Neuronal stem cell (in vitro differentiated cells): ENCODE data around the gene PRDX2.

Experiments used
- DNase-seq: peaks from one replicate; pipeline ENCODE4 v3.0.0-alpha.2; 2013; ENCODE audit warnings: low spot score
- H2AFZ ChIP-seq: one replicate; pipeline ENCODE4 v1.6.1; 2013; ENCODE audit warnings: mild to moderate bottlenecking, low read length, inconsistent platforms
- H2AK5ac ChIP-seq: 2 replicates; pipeline ENCODE4 v1.6.1; 2013; ENCODE audit warnings: low read depth, mild to moderate bottlenecking, inconsistent platforms, low read length, moderate library complexity, mixed read lengths
- H2BK120ac ChIP-seq: 2 replicates; pipeline ENCODE4 v1.6.1; 2013; ENCODE audit warnings: low read depth, mild to moderate bottlenecking, inconsistent platforms, low read length, moderate library complexity, mixed read lengths
- H2BK12ac ChIP-seq: one replicate; pipeline ENCODE4 v1.6.1; 2013; ENCODE audit warnings: low read length, inconsistent platforms
- H2BK15ac ChIP-seq: 2 replicates; pipeline ENCODE4 v1.6.1; 2013; ENCODE audit warnings: mild to moderate bottlenecking, low read length, inconsistent platforms, mixed read lengths
- H2BK5ac ChIP-seq: one replicate; pipeline ENCODE4 v1.6.1; 2013; ENCODE audit warnings: inconsistent platforms, mild to moderate bottlenecking, low read length, moderate library complexity
- H3K14ac ChIP-seq: one replicate; pipeline ENCODE4 v1.6.1; 2013; ENCODE audit warnings: low read length, inconsistent platforms
- H3K18ac ChIP-seq: 2 replicates; pipeline ENCODE4 v1.6.1; 2013; ENCODE audit warnings: low read length, inconsistent platforms
- H3K23ac ChIP-seq: 2 replicates; pipeline ENCODE4 v1.6.1; 2013; ENCODE audit warnings: low read depth, mild to moderate bottlenecking, mixed read lengths, low read length, inconsistent platforms; ENCODE audit not compliant: poor library complexity
- H3K27ac ChIP-seq: replicated peaks from 3 replicates; pipeline ENCODE4 v1.5.1; 2013; ENCODE audit warnings: low read length, inconsistent platforms
- H3K27me3 ChIP-seq, 3 experiments: 2 replicates each; pipeline ENCODE4 v1.6.1; 2013; ENCODE audit warnings: low read length in 3 of 3, mild to moderate bottlenecking in 2 of 3, inconsistent platforms in 1 of 3, low read depth in 1 of 3, mixed read lengths in 1 of 3, moderate library complexity in 1 of 3; ENCODE audit not compliant: control insufficient read depth in 3 of 3, insufficient read depth in 3 of 3
- H3K36me3 ChIP-seq, 2 donors: replicated peaks in 1 of 2; 2 replicates each; pipeline ENCODE4 v1.6.1; 2013; ENCODE audit warnings: low read length in 2 of 2; ENCODE audit not compliant: control insufficient read depth in 2 of 2, insufficient read depth in 2 of 2
- H3K4ac ChIP-seq: 2 replicates; pipeline ENCODE4 v1.6.1; 2013; ENCODE audit warnings: inconsistent platforms, mild to moderate bottlenecking, low read length, moderate library complexity
- H3K4me1 ChIP-seq, 2 donors: 1 replicate in 1 of 2; 2 replicates in 1 of 2; pipeline ENCODE4 v1.6.1; 2013; ENCODE audit warnings: low read length in 2 of 2, low read depth in 1 of 2; ENCODE audit not compliant: control insufficient read depth in 2 of 2, insufficient read depth in 1 of 2
- H3K4me2 ChIP-seq: one replicate; pipeline ENCODE4 v1.6.1; 2013; ENCODE audit warnings: mild to moderate bottlenecking, low read length, inconsistent platforms; ENCODE audit not compliant: insufficient read depth, poor library complexity, severe bottlenecking
- H3K4me3 ChIP-seq, 2 donors: 2 replicates each; pipeline ENCODE4 v1.5.1; 2013; ENCODE audit warnings: low read length in 2 of 2, mild to moderate bottlenecking in 2 of 2, inconsistent platforms in 1 of 2, moderate library complexity in 1 of 2
- H3K79me1 ChIP-seq: one replicate; pipeline ENCODE4 v1.6.1; 2013; ENCODE audit warnings: low read depth, mild to moderate bottlenecking, inconsistent platforms, low read length, moderate library complexity
- H3K9ac ChIP-seq: one replicate; pipeline ENCODE4 v1.6.1; 2013; ENCODE audit warnings: mild to moderate bottlenecking, low read depth, low read length, inconsistent platforms; ENCODE audit not compliant: poor library complexity
- H3K9me3 ChIP-seq, 2 donors: replicated peaks in 1 of 2; 2 replicates each; pipeline versions ENCODE3 to v1.6.1; 2013; ENCODE audit warnings: low read length in 2 of 2, mild to moderate bottlenecking in 2 of 2, inconsistent platforms in 1 of 2, low read depth in 1 of 2, mixed read lengths in 1 of 2, moderate library complexity in 1 of 2; ENCODE audit not compliant: control insufficient read depth in 2 of 2, insufficient read depth in 1 of 2
- H4K8ac ChIP-seq: one replicate; pipeline ENCODE4 v1.6.1; 2013; ENCODE audit warnings: low read depth, mild to moderate bottlenecking, inconsistent platforms, low read length, moderate library complexity
- H4K91ac ChIP-seq: one replicate; pipeline ENCODE4 v1.6.1; 2013; ENCODE audit warnings: low read length, low read depth, mild to moderate bottlenecking, inconsistent platforms; ENCODE audit not compliant: poor library complexity
- WGBS, 2 donors: extraction: QIAGEN DNeasy Blood & Tissue Kit; methylation state at CpG; one replicate each; pipeline ENCODE4 v1.1.7; 2013; ENCODE audit warnings: missing lambda C conversion rate in 2 of 2, mixed read lengths in 1 of 2; ENCODE audit not compliant: insufficient read length in 2 of 2, insufficient replicate concordance in 1 of 2; ENCODE audit errors: extremely low coverage in 2 of 2; 5-methylcytosine and 5-hydroxymethylcytosine counted together

Gene PRDX2

DNA sequence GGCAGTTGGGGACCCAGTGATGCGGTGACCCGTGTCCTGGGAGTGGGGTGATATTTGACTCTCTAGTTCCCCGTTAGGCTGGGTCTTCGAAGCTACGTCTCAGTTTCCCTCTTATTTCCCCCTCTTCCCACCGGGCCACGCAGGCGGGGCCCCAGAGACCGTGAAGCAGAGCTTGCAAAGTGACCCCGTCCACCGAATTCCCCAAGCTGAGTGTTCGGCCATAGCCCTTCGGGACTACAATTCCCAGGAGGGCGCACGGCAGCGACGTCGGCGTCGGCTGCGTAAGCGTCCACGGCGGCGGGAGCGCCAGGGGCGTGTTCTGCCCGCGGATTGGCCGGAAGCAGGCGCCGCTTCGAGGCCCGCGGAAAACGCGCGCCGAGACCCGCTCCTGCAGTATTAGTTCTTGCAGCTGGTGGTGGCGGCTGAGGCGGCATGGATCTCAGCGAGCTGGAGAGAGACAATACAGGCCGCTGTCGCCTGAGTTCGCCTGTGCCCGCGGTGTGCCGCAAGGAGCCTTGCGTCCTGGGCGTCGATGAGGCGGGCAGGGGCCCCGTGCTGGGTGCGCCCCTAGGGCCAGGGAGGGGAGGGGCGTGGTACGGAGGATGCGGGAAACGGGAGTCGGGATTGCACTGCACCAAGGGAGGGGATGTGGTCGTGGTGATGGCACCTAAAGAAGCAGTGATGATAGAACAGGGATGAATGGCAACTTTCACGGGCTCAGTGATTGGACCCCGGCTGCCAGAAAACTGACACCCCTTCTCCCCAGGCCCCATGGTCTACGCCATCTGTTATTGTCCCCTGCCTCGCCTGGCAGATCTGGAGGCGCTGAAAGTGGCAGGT is 4.9 kb upstream of the PRDX2 start, which contains the start of gene RNASEH2A:
RNASEH2A (plus strand) TSS at position 343 of the 840 bp plus-strand sequence; CDS start at position 433, 90 bp downstream.
- H3K9ac ChIP-seq, result peak within 1 kb of the TSS; percentile 98
- no peak within 1 kb of the TSS for H3K4ac ChIP-seq
- peak within 1 kb of the TSS; percentile 54 for H4K8ac ChIP-seq
- H2BK120ac ChIP-seq, result no peak within 1 kb of the TSS
- H3K79me1 ChIP-seq, result peaks cover 8% of the 10 kb centered on the region
- H3K14ac ChIP-seq, result peak within 1 kb of the TSS; percentile 98
- DNase-seq, result peak; percentile 85
- peak within 1 kb of the TSS; percentile 22 for H3K23ac ChIP-seq
- H3K18ac ChIP-seq, result peak within 1 kb of the TSS; percentile 92
- no peaks in the 10 kb centered on the region for H3K27me3 ChIP-seq
- no peak within 1 kb of the TSS for H2BK5ac ChIP-seq
- H3K9me3 ChIP-seq, result no peaks in the 10 kb centered on the region
- H4K91ac ChIP-seq, result no peak within 1 kb of the TSS
- peak within 1 kb of the TSS; percentile 4 for H2AK5ac ChIP-seq
- H3K36me3 ChIP-seq, result peaks cover 26 to 41% of the 10 kb centered on the region in 2 donors
- H2BK12ac ChIP-seq, result no peak within 1 kb of the TSS
- no CpG with 5 or more reads among the region's 66 CpGs for WGBS, 2 donors
- peak within 1 kb of the TSS; percentile 54 for H3K27ac ChIP-seq
- H2BK15ac ChIP-seq, result no peak within 1 kb of the TSS
- peak within 1 kb of the TSS; percentile 91 for H3K4me2 ChIP-seq
- peak within 1 kb of the TSS; percentile 80 to 94 for H3K4me3 ChIP-seq
- H3K4me1 ChIP-seq, result peaks cover 12 to 14% of the 10 kb centered on the region in 2 donors
- H2AFZ ChIP-seq, result peak within 1 kb of the TSS; percentile 93

- H3K18ac ChIP-seq, result no peak overlapping the region
- peaks cover 19% of the 10 kb centered on the region for H3K79me1 ChIP-seq
- no peak overlapping the region for H2BK5ac ChIP-seq
- peak overlapping the region; percentile 51 for H2BK120ac ChIP-seq
- H3K36me3 ChIP-seq, result peaks cover 20 to 35% of the 10 kb centered on the region in 2 donors
- peaks cover 14 to 17% of the 10 kb centered on the region in 2 donors for H3K4me1 ChIP-seq
- no peak overlapping the region for H3K4me2 ChIP-seq
- H3K9me3 ChIP-seq, result no peaks in the 10 kb centered on the region
- WGBS, 2 donors, result 100% methylated on average over 5 of the region's 26 CpGs; no CpG with 5 or more reads in 1 of the 2 donors
- no peak for DNase-seq
- H4K8ac ChIP-seq, result no peak overlapping the region
- no peak overlapping the region for H2BK15ac ChIP-seq
- no peak overlapping the region for H2BK12ac ChIP-seq
- H3K27me3 ChIP-seq, result no peaks in the 10 kb centered on the region
- no peak overlapping the region for H2AFZ ChIP-seq
- H3K4me3 ChIP-seq, result no peak overlapping the region
- H3K4ac ChIP-seq, result no peak overlapping the region
- H2AK5ac ChIP-seq, result no peak overlapping the region
- H3K9ac ChIP-seq, result no peak overlapping the region
- no peak overlapping the region for H3K14ac ChIP-seq
- H4K91ac ChIP-seq, result no peak overlapping the region
- H3K23ac ChIP-seq, result no peak overlapping the region
- no peak overlapping the region for H3K27ac ChIP-seq
Measured at GRCh38 chr19:12804051-12804450, 2.5 kb upstream of the PRDX2 start.

DNA sequence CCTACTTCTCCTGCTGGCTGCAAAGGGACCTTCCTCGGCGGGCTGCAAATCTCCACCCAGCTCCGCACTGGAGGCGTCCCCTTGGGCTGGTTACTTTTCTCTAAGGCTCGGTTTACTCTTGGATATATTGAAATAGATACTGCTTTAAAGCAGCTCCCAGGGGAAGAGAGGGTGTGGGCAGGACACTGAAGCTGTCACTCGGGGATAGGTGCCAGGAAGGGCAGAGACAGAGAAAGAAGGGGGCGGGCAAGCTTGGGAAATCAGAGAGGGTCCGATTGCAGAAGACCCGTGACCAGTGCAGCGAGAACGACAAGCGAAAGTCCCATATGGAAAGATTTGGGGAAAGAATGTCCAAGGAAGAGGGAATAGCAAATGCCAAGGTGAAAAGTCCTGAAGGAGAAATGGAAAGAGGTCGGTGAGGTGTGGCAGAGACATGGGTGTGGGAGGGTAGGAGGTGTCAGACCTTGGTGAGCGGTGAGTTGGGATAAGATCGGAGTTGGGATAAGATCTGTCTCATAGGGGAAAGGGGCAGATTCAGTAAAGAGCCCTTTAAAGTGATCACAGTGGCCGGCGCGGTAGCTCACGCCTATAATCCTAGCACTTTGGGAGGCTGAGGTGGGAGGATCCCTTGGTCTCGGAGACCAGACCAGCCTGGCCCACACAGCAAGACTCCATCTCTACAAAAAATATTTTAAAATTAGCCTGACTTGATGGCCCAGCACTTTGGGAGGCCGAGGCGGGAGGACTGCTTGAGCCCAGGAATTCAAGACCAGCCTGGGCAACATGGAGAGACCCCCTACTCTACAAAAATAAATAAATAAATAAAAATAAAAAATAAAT is 887 bp upstream of the PRDX2 start:
- peak overlapping the region; percentile 94 for H2BK5ac ChIP-seq
- no peak overlapping the region for H3K4ac ChIP-seq
- no CpG with 5 or more reads among the region's 22 CpGs for WGBS, 2 donors
- DNase-seq, result no peak
- peak overlapping the region; percentile 84 for H3K4me2 ChIP-seq
- peak overlapping the region; percentile 99 for H2BK15ac ChIP-seq
- peak overlapping the region; percentile 87 for H3K9ac ChIP-seq
- H2BK12ac ChIP-seq, result no peak overlapping the region
- no peaks in the 10 kb centered on the region for H3K9me3 ChIP-seq
- peaks cover 14 to 17% of the 10 kb centered on the region in 2 donors for H3K4me1 ChIP-seq
- H3K36me3 ChIP-seq, result peaks cover 15 to 28% of the 10 kb centered on the region in 2 donors
- peak overlapping the region; percentile 96 for H3K18ac ChIP-seq
- H4K91ac ChIP-seq, result no peak overlapping the region
- no peak overlapping the region for H4K8ac ChIP-seq
- H2BK120ac ChIP-seq, result peak overlapping the region; percentile 87
- peak overlapping the region; percentile 98 for H3K23ac ChIP-seq
- H3K79me1 ChIP-seq, result peaks cover 18% of the 10 kb centered on the region
- peak overlapping the region; percentile 98 for H2AFZ ChIP-seq
- peak overlapping the region; percentile 86 to 96 for H3K4me3 ChIP-seq
- no peak overlapping the region for H3K27ac ChIP-seq
- no peak overlapping the region for H3K14ac ChIP-seq
- no peak overlapping the region for H2AK5ac ChIP-seq
- no peaks in the 10 kb centered on the region for H3K27me3 ChIP-seq
